Retinal pigment epithelial cell (primary cell): Measurements from ENCODE around the gene GALNT16.

ENCODE experiments used
- DNase-seq: peaks from one replicate; pipeline ENCODE4 v3.0.0-alpha.2; 2010; ENCODE audit warnings: low read depth
- H3K4me3 ChIP-seq: 2 replicates; pipeline ENCODE4 v1.5.1; 2011; ENCODE audit warnings: mild to moderate bottlenecking, low read length, control low read depth, moderate library complexity
- TF ChIP-seq, protein P1 (sequence below): conservative IDR thresholded peaks from 2 replicates; pipeline ENCODE4 v1.5.1; 2011; ENCODE audit warnings: low read depth, low read length, control low read depth, inconsistent platforms

GALNT16 gene

DNA sequence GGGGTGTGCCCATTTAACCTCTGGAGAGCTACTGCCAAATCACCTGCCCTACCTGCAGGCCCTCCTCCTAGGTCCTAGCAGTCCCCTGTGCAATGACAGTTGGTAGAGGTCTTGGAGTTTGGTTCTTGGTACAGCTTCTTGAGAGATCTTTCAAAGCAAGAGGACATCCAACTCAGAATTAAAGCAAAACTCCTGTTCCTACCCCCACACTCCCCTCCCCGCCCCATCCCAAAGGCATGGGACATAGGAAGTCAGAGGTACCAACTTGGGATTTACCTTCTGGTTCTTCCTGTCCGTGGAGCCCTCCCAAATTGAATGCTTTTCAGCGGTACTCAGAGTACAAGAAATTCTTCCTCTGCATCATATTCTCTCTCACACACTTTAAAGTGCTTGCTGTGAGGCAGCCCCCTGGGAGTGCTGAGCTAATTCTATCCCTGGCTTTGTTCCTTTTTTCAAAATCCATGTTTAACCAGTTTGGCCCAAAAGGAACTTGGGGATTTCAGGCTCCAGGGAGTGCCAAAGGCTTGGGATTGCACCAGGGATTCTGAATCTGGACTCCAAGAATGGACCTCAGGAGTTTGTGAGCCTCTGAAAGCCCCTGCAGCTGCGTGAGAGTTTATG, 40.8 kb downstream of the GALNT16 start:
- DNase-seq: no peak
- TF ChIP-seq, protein P1, sequence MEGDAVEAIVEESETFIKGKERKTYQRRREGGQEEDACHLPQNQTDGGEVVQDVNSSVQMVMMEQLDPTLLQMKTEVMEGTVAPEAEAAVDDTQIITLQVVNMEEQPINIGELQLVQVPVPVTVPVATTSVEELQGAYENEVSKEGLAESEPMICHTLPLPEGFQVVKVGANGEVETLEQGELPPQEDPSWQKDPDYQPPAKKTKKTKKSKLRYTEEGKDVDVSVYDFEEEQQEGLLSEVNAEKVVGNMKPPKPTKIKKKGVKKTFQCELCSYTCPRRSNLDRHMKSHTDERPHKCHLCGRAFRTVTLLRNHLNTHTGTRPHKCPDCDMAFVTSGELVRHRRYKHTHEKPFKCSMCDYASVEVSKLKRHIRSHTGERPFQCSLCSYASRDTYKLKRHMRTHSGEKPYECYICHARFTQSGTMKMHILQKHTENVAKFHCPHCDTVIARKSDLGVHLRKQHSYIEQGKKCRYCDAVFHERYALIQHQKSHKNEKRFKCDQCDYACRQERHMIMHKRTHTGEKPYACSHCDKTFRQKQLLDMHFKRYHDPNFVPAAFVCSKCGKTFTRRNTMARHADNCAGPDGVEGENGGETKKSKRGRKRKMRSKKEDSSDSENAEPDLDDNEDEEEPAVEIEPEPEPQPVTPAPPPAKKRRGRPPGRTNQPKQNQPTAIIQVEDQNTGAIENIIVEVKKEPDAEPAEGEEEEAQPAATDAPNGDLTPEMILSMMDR: no peak
- H3K4me3 ChIP-seq: no peak overlapping the region

DNA sequence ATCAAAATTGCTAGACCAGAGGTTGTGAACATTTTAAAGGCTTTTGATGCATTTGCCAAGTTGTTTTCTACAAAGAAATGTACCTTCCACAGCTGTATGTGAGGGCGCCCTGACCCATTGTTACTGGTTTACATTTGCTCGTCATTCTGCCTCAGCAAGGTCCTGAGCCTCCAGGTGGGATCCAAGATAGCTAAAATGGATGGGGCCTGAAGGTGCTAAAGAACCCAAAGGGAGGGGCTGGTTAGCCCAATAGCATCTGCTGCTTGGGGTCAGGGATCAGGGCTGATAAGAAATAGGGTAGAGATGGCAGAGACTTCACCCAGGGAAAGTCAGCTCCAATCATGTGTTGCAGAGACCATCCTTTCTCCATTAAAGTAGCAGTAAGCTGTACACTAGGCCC, 43.1 kb downstream of the GALNT16 start:
- no peak overlapping the region for H3K4me3 ChIP-seq
- TF ChIP-seq, protein P1: no peak
- DNase-seq: no peak

DNA sequence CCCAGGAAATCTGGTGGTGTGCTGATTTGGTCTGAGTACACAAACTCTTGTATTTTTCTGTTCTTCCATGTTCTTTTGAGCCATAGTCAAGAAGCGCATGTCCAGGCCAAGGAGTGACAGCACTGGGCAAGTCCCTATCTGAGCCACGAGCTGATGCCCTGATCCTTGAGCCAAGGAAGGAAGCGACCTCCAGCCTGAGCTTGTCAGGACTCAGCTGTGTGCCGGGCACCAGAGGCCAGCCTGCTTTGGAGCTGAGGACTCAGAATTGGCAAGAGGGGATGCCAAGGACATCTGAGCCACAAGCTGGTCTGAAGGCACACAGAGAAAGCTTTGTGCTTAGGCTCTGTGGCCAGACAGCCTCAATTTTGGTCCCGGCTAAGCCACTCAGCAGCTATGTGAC, 52.6 kb downstream of the GALNT16 start:
- H3K4me3 ChIP-seq: no peak overlapping the region
- no peak for DNase-seq
- TF ChIP-seq, protein P1: no peak

DNA sequence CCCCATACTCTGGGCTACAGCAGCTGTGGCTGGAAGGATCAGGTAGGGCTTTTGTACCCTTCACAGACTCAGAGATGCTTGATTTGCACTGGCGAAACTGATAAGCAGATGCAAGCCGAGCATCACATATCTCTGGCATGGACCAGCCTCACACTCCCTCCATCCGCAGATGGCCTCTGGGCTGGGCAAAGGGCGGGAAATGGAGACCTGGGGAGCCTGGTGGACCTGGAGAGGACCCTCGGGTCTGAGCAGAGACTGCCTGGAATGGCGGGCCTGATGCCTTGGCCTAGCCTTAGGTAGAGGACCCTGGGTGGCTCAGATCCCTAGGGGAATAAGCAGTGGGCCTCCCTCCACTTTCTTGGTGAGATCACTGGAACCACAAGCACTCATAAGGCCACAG, 53.2 kb downstream of the GALNT16 start:
- H3K4me3 ChIP-seq: no peak overlapping the region
- DNase-seq: no peak
- TF ChIP-seq, protein P1: no peak

DNA sequence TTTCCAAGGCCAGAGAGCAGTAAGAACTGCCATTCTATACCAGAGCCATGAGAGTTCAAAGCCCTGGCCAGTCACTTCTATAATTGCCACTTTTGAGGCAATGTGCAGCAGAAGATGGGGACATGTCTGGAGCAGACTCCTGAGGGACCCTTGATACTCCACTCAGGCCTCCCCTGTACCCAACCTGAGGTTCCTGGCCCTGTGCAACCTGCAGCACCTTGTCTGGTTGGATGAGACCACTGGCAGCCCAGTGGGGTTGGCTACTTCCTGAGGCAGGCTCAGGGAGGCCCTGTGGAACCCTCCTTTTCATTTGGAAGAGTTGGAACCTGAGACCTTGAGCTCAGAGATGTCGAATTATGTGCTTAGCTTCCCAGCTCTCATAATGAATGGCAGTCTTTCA, 54.4 kb downstream of the GALNT16 start:
- no peak for DNase-seq
- H3K4me3 ChIP-seq: no peak overlapping the region
- TF ChIP-seq, protein P1: no peak

DNA sequence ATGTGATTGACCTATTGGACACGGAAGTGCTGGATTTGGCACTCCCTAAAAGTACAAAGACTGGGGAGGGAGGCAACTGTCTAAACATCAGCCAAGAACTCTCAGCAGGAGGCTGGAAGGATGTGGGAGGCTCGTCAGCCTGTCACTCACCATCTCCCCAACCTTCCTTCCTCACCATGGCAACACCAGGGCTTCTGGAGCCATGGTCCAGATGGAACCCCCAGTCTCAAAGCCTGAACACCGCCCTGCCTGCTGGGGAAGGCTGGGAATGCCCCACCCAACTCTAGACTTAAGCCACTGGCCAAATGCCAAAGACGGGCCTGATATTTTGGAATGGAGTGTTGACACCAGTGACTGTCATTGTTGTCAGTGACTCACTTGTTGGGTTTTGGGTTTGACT, 55.3 kb downstream of the GALNT16 start:
- DNase-seq: no peak
- TF ChIP-seq, protein P1: no peak

DNA sequence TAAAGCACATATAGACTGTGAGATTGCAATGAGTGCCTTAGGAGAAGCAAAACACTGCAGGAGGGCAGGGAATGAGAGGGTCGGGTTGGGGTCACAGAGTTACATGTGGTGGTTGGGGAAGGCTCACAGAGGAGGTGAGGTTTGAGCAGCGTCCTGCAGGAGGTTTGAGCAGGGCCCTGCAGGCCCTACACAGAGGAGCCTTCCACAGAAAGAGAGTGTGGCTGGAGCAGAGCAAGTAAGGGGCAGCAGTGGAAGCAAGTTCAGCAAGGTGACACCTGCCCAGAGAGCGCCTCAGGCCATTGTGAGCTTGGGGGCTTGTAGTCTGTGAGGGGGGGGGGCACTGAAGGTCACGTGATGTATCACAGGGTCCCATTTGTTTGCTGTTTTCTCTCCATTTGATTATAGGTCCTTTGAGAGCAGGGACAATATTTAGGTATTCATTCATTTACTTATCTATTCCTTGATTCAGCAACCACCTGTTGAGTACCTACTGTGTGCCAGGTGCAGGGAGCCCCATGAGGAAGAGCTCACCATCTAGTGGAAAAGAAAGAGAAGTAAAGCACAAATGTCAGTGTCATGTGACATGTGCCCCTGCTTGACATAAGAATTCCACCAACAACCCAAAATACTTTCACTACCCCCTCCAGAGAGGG, 56.6 kb downstream of the GALNT16 start:
- DNase-seq: no peak
- TF ChIP-seq, protein P1: no peak

More for the DNA sequence above, 55.3 kb downstream of the GALNT16 start:
- H3K4me3 ChIP-seq: no peak overlapping the region

More for the DNA sequence above, 56.6 kb downstream of the GALNT16 start:
- H3K4me3 ChIP-seq: no peak overlapping the region
